Psoas muscle (tissue), 8 donors: Measurements from ENCODE around the gene NVL. TPM values are rescaled to one million over a fixed set of nuclear protein-coding genes. Genes with fewer than 3 reads are reported as not detected.

Experiments used
- ATAC-seq, 4 donors: fragments of 200-7000 bp; cut with Tn5 transposase; one replicate each; pipeline ENCODE4 v1.9.1; 2020; ENCODE audit warnings: moderate library complexity in 3 of 4, mild to moderate bottlenecking in 2 of 4
- DNase-seq, 2 donors: peaks; one replicate each; pipeline ENCODE4 v3.0.0-alpha.2; 2020
- H3K27ac ChIP-seq: fragments of 200-600 bp; one replicate; pipeline ENCODE4 v1.8.0; 2022
- H3K27me3 ChIP-seq, 3 donors: fragments of 200-600 bp in 1 of 3; one replicate each; pipeline versions ENCODE4 v1.6.1 to v1.8.0; 2013 to 2022; ENCODE audit warnings: low read length in 2 of 3, mild to moderate bottlenecking in 2 of 3, moderate library complexity in 1 of 3; ENCODE audit not compliant: insufficient read depth in 3 of 3
- H3K36me3 ChIP-seq, 2 donors: fragments of 200-600 bp in 1 of 2; one replicate each; pipeline versions ENCODE4 v1.6.1 to v1.8.0; 2013 to 2022; ENCODE audit warnings: low read depth in 1 of 2, mild to moderate bottlenecking in 1 of 2, moderate library complexity in 1 of 2; ENCODE audit not compliant: insufficient read depth in 1 of 2
- H3K4me1 ChIP-seq: fragments of 200-600 bp; one replicate; pipeline ENCODE4 v1.8.0; 2022
- H3K4me3 ChIP-seq: fragments of 200-600 bp; one replicate; pipeline ENCODE4 v1.8.0; 2022; ENCODE audit warnings: mild to moderate bottlenecking
- H3K9me3 ChIP-seq: fragments of 200-600 bp; one replicate; pipeline ENCODE4 v1.8.0; 2022
- WGBS, 3 donors: extraction: QIAGEN DNeasy Blood & Tissue Kit; methylation state at CpG; one replicate each; pipeline versions ENCODE4 v1.1.6 to v1.1.7; 2013; 5-methylcytosine and 5-hydroxymethylcytosine counted together
- intact Hi-C, 2 donors: fragments of 100-400 bp; cut with DNase I; formaldehyde crosslinking; loops; one replicate each; pipeline versions ENCODE4 v1.11.0 to v1.14.2; 2022
- polyA plus RNA-seq, 3 donors: library from polyadenylated mRNA; stranded (reverse); fragments of 200-250 nt; gene quantifications; one replicate each; pipeline ENCODE4 v1.2.3, GENCODE V29; 2013
- total RNA-seq, 4 donors: library from RNA; stranded (reverse); fragmentation: NEBNext Ultra II Directional in 2 of 4; extraction: Animal tissue kit (Norgen Biotek cat#: 25700) in 2 of 4; gene quantifications; one replicate each; pipeline versions ENCODE4 v1.2.1 to v1.2.4, GENCODE V29; 2021 to 2023
- TF ChIP-seq, protein P1 (sequence below): fragments of 200-600 bp; IDR thresholded peaks from one replicate; pipeline ENCODE4 v1.8.0; 2022; ENCODE audit warnings: antibody characterized with exemption
- donor health status: healthy with polysubstance abuse.
- donor health status: DM: no; HTN: no; CAD: no; lungs with moderate emphysema.
- donor health status: Bipolar disorder and iron deficiency.
- donor health status: healthy.
- donor health status: DM: yes; HTN: yes; CAD: no.
- donor health status: DM: no; HTN: no; CAD: no.
- donor health status: DM: no; HTN: no; CAD: no.
- donor health status: DM: yes; HTN: yes; CAD: no.

The NVL gene
- total and polyA plus RNA-seq, 7 donors = 6.3 to 11.0 (median 8.2) TPM

- TF ChIP-seq, protein P1, sequence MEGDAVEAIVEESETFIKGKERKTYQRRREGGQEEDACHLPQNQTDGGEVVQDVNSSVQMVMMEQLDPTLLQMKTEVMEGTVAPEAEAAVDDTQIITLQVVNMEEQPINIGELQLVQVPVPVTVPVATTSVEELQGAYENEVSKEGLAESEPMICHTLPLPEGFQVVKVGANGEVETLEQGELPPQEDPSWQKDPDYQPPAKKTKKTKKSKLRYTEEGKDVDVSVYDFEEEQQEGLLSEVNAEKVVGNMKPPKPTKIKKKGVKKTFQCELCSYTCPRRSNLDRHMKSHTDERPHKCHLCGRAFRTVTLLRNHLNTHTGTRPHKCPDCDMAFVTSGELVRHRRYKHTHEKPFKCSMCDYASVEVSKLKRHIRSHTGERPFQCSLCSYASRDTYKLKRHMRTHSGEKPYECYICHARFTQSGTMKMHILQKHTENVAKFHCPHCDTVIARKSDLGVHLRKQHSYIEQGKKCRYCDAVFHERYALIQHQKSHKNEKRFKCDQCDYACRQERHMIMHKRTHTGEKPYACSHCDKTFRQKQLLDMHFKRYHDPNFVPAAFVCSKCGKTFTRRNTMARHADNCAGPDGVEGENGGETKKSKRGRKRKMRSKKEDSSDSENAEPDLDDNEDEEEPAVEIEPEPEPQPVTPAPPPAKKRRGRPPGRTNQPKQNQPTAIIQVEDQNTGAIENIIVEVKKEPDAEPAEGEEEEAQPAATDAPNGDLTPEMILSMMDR = no peak
- Histone ChIP-seq H3K4me3 (peak overlapping the region; percentile 80), H3K9me3 (no peaks in the 10 kb centered on the region), H3K27me3 (no peaks in the 10 kb centered on the region), H3K4me1 (peaks cover 8% of the 10 kb centered on the region), H3K27ac (peak overlapping the region; percentile 97), H3K36me3 (no peaks in the 10 kb centered on the region)
- ATAC-seq (no peak), DNase-seq (no peak)
- WGBS, 3 donors = 69 to 79% (median 72%) methylated on average over 22 of the region's 22 CpGs
- intact Hi-C loops = no loop called here
Observed at GRCh38 chr1:224182057-224182865, 147.7 kb downstream of the NVL start.

- peaks cover 6% of the 10 kb centered on the region for H3K4me1 ChIP-seq
- no peaks in the 10 kb centered on the region for H3K9me3 ChIP-seq
- no peaks in the 10 kb centered on the region for H3K36me3 ChIP-seq
- TF ChIP-seq, protein P1 = no peak
- no peak for DNase-seq
- no peak for ATAC-seq
- H3K27me3 ChIP-seq = no peaks in the 10 kb centered on the region
- H3K4me3 ChIP-seq = no peak overlapping the region
- no peak overlapping the region for H3K27ac ChIP-seq
- intact Hi-C loops = no loop called here
- WGBS, 3 donors = 91 to 96% (median 93%) methylated on average over 4 of the region's 4 CpGs
Observed at GRCh38 chr1:224181453-224181810, 148.5 kb downstream of the NVL start.

DNA sequence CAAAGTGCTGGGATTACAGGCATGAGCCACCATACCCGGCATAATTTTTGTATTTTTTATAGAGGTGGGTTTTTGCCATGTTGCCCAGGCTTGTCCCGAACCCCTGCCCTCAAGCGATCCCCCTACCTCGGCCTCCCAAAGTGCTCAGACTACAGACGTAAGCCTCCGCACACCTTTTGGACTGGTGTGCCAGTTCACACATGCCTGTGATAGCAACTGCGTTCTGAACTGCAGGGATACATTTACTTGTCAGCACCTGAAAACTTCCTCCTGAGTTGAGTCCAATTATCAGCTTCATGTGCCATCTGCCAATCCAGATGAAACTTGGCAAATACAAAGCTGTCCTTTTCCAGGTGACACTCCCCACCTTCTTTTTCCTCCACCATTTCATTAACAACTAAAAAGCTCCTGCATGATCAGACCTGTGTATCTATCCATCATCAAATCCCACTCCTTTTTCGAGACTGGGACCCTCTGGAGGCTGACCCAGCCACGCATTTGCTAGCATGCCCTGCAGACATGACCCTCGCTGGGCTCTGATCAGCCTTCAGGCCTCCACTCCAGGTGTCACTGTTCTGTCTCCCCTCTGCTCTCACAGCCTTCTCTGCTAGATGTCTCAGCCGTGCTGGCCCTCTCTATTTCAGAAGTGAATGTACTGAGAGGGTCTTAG is 149.1 kb downstream of the NVL start:
- intact Hi-C loops = no loop called here
- H3K27ac ChIP-seq = no peak overlapping the region
- no peak overlapping the region for H3K4me3 ChIP-seq
- WGBS, 3 donors = 89 to 93% (median 90%) methylated on average over 11 of the region's 11 CpGs
- no peaks in the 10 kb centered on the region for H3K9me3 ChIP-seq
- H3K27me3 ChIP-seq = no peaks in the 10 kb centered on the region
- ATAC-seq (no peak), DNase-seq (no peak)
- TF ChIP-seq, protein P1 = no peak
- H3K4me1 ChIP-seq = peaks cover 6% of the 10 kb centered on the region
- no peaks in the 10 kb centered on the region for H3K36me3 ChIP-seq

GRCh38 chr1:224178894-224179293 is 151.1 kb downstream of the NVL start:
- Histone ChIP-seq H3K9me3 (no peaks in the 10 kb centered on the region), H3K4me3 (no peak overlapping the region), H3K27ac (no peak overlapping the region), H3K4me1 (no peaks in the 10 kb centered on the region), H3K27me3 (no peaks in the 10 kb centered on the region), H3K36me3 (no peaks in the 10 kb centered on the region)
- WGBS, 3 donors = 90 to 93% (median 91%) methylated on average over 5 of the region's 5 CpGs
- DNase-seq (no peak), ATAC-seq (no peak)
- intact Hi-C loops = no loop called here
- TF ChIP-seq, protein P1 = no peak
